A549 (cell line): ENCODE results near the gene ZBTB48. TPM values are rescaled to one million over a fixed set of nuclear protein-coding genes. Genes with fewer than 3 reads are reported as not detected.
A peak's percentile ranks its signal among the peaks of the same experiment; 100 is the strongest.

Experiments used
- ATAC-seq, 2 experiments: fragments of 200-7000 bp in 1 of 2; fragments of >200 bp in 1 of 2; cut with Nextera tagmentation in 1 of 2; cut with Tn5 transposase in 1 of 2; 3 replicates each; pipeline versions ENCODE4 v1.8.0 to v1.9.1; 2018 to 2020; ENCODE audit warnings: mild to moderate bottlenecking in 1 of 2, moderate library complexity in 1 of 2
- CTCF ChIA-PET: fragments of 300-600 bp; sonication (Branson Sonifier 250); formaldehyde crosslinking; extraction: SDS; loops from one replicate; lab custom pipeline; 2021; ENCODE audit warnings: antibody characterized with exemption, inconsistent platforms; lab: Yijun Ruan, JAX
- POLR2A ChIA-PET: fragments of 350-600 bp; formaldehyde crosslinking; extraction: SDS; loops from one replicate; lab custom pipeline; 2021; ENCODE audit warnings: antibody characterized with exemption, inconsistent platforms; lab: Yijun Ruan, JAX
- DNase-seq, 2 experiments: peaks; one replicate each; pipeline versions ENCODE4 v3.0.0 to v3.0.0-alpha.2; 2011 to 2016; ENCODE audit warnings: low read depth in 1 of 2, low spot score in 1 of 2
- FAIRE-seq: peaks from 2 replicates; lab custom pipeline; 2011; peaks lifted over from hg19 to GRCh38; lab: Jason Lieb, UNC
- H3K27ac ChIP-seq, 2 experiments: fragments of >200 bp; sonication (Bioruptor Twin); formaldehyde crosslinking; 3 replicates each; pipeline ENCODE4 v1.5.1; 2016 to 2017
- H3K4me1 ChIP-seq: fragments of >200 bp; sonication (Bioruptor Twin); formaldehyde crosslinking; 3 replicates; pipeline ENCODE4 v1.6.1; 2016
- H3K4me2 ChIP-seq: fragments of >200 bp; sonication (Bioruptor Twin); formaldehyde crosslinking; 3 replicates; pipeline ENCODE4 v1.6.1; 2016
- H3K4me3 ChIP-seq: fragments of >200 bp; sonication (Bioruptor Twin); formaldehyde crosslinking; 3 replicates; pipeline ENCODE4 v1.5.1; 2016
- H3K9me3 ChIP-seq: fragments of >200 bp; sonication (Bioruptor Twin); formaldehyde crosslinking; 3 replicates; pipeline ENCODE4 v1.6.1; 2016
- BCL3 ChIP-seq: fragments of >200 bp; sonication (Bioruptor Twin); formaldehyde crosslinking; IDR thresholded peaks from 3 replicates; pipeline ENCODE4 v1.6.1; 2016
- CBX2 ChIP-seq: fragments of 200-600 bp; sonication (generic); IDR thresholded peaks from 2 replicates; pipeline ENCODE4 v1.6.1; 2016; ENCODE audit warnings: low read depth, mild to moderate bottlenecking, borderline replicate concordance
- CBX8 ChIP-seq: fragments of 200-600 bp; sonication (generic); IDR thresholded peaks from 2 replicates; pipeline ENCODE4 v1.6.1; 2016
- CHD4 ChIP-seq: fragments of 200-600 bp; sonication (generic); IDR thresholded peaks from 2 replicates; pipeline ENCODE4 v1.6.1; 2016; ENCODE audit warnings: antibody characterized with exemption, mild to moderate bottlenecking, borderline replicate concordance
- E2F6 ChIP-seq: IDR thresholded peaks from 2 replicates; pipeline ENCODE4 v1.6.1; 2012; ENCODE audit warnings: low read depth, borderline replicate concordance
- ESRRA ChIP-seq: fragments of 150-350 bp; IDR thresholded peaks from 2 replicates; pipeline ENCODE4 v1.6.1; 2014; ENCODE audit warnings: mild to moderate bottlenecking, low read length, borderline replicate concordance
- FOXS1 ChIP-seq: fragments of 250-450 bp; sonication (Bioruptor Pico); IDR thresholded peaks from 2 replicates; pipeline ENCODE4 v1.5.0; 2020; ENCODE audit warnings: mild to moderate bottlenecking, moderate library complexity
- HDAC2 ChIP-seq: fragments of 200-600 bp; sonication (generic); IDR thresholded peaks from 2 replicates; pipeline ENCODE4 v1.6.1; 2016
- JUNB ChIP-seq: fragments of >200 bp; sonication (Bioruptor Twin); formaldehyde crosslinking; IDR thresholded peaks from 2 replicates; pipeline ENCODE4 v1.6.1; 2016
- KDM1A ChIP-seq: fragments of 200-600 bp; sonication (generic); IDR thresholded peaks from 2 replicates; pipeline ENCODE4 v1.6.1; 2016; ENCODE audit warnings: low read depth, mild to moderate bottlenecking
- MAFK ChIP-seq: fragments of 450-650 bp; IDR thresholded peaks from 2 replicates; pipeline ENCODE4 v1.6.1; 2014; ENCODE audit not compliant: partially characterized antibody
- MAZ ChIP-seq: fragments of 150-350 bp; IDR thresholded peaks from 2 replicates; pipeline ENCODE4 v1.6.1; 2014; ENCODE audit warnings: antibody characterized with exemption, low read depth, low read length, borderline replicate concordance
- NFE2L2 ChIP-seq: fragments of 150-350 bp; conservative IDR thresholded peaks from 2 replicates; pipeline ENCODE4 v1.6.1; 2014; ENCODE audit warnings: low read length
- NR3C1 ChIP-seq: fragments of >200 bp; sonication (Bioruptor Twin); formaldehyde crosslinking; IDR thresholded peaks from 3 replicates; pipeline ENCODE4 v1.6.1; 2017
- PHF8 ChIP-seq: fragments of 200-600 bp; sonication (generic); IDR thresholded peaks from 2 replicates; pipeline ENCODE4 v1.6.1; 2016; ENCODE audit warnings: low read depth, mild to moderate bottlenecking, antibody characterized with exemption, moderate library complexity, borderline replicate concordance
- RAD21 ChIP-seq, 2 experiments: fragments of >200 bp in 1 of 2; sonication (Bioruptor Twin) in 1 of 2; formaldehyde crosslinking in 1 of 2; IDR thresholded peaks in 1 of 2; conservative IDR thresholded peaks in 1 of 2; 2 replicates in 1 of 2; 3 replicates in 1 of 2; pipeline ENCODE4 v1.6.1; 2012 to 2018; ENCODE audit warnings: inconsistent platforms in 1 of 2
- RARB ChIP-seq: fragments of 250-450 bp; sonication (Bioruptor Pico); IDR thresholded peaks from 2 replicates; pipeline ENCODE4 v1.8.0; 2021; ENCODE audit warnings: mild to moderate bottlenecking, moderate library complexity
- REST ChIP-seq: fragments of 200-600 bp; sonication (generic); IDR thresholded peaks from 2 replicates; pipeline ENCODE4 v1.6.1; 2016; ENCODE audit warnings: antibody characterized with exemption, mild to moderate bottlenecking, moderate library complexity
- RFX5 ChIP-seq: fragments of 450-650 bp; IDR thresholded peaks from 2 replicates; pipeline ENCODE4 v1.7.1; 2014; ENCODE audit warnings: antibody characterized with exemption, mild to moderate bottlenecking, moderate library complexity
- SREBF2 ChIP-seq: fragments of 450-650 bp; IDR thresholded peaks from 2 replicates; pipeline ENCODE4 v1.6.1; 2014; ENCODE audit warnings: mild to moderate bottlenecking, moderate library complexity
- TFCP2L1 ChIP-seq: fragments of 250-450 bp; sonication (Bioruptor Pico); IDR thresholded peaks from 2 replicates; pipeline ENCODE4 v1.5.0; 2021; ENCODE audit warnings: mild to moderate bottlenecking
- TP53 ChIP-seq: fragments of 250-450 bp; sonication (Bioruptor Pico); IDR thresholded peaks from 2 replicates; pipeline ENCODE4 v1.5.0; 2021; ENCODE audit warnings: mild to moderate bottlenecking, moderate library complexity
- USF2 ChIP-seq: fragments of 450-650 bp; IDR thresholded peaks from 2 replicates; pipeline ENCODE4 v1.6.1; 2014; ENCODE audit warnings: antibody characterized with exemption
- ZFP36 ChIP-seq: fragments of 450-650 bp; IDR thresholded peaks from 2 replicates; pipeline ENCODE4 v1.6.1; 2014; ENCODE audit warnings: borderline replicate concordance; ENCODE audit not compliant: partially characterized antibody
- WGBS: methylation state at CpG from one replicate; pipeline ENCODE4 v1.1.6; 2017; ENCODE audit errors: missing lambda C conversion rate; 5-methylcytosine and 5-hydroxymethylcytosine counted together
- polyA plus RNA-seq, 4 experiments: library from polyadenylated mRNA; depleted of rRNA in 3 of 4; stranded (reverse); fragments of >200 nt; fragmentation: RNase III in 1 of 4; extraction: RNeasy Plus Mini Kit Qiagen cat#74134 plus additional on column Dnase treatment in 1 of 4; gene quantifications; 2 replicates in 3 of 4; 3 replicates in 1 of 4; pipeline ENCODE4 v1.2.3, GENCODE V29; 2011 to 2017
- TF ChIP-seq, protein P1 (sequence below): fragments of 250-450 bp; sonication (Bioruptor Pico); IDR thresholded peaks from 2 replicates; pipeline ENCODE4 v1.5.0; 2021; ENCODE audit warnings: mild to moderate bottlenecking, moderate library complexity, borderline replicate concordance

The ZBTB48 gene
- polyA plus RNA-seq, 2 of the 4 experiments (the other 2 are of a cell fraction): 8.0 to 13.1 TPM

- WGBS: 4% methylated on average over 24 of the region's 67 CpGs
- ChIA-PET POLR2A (no interaction called here), CTCF (interaction anchor here (0.8 to 1.9 kb wide), 3 partner anchors 8 to 59 kb away, joined by 3 to 5 read pairs (median 5); partner anchors contain the start of genes NOL9 and THAP3)
- Histone ChIP-seq H3K4me1 (peaks cover 12% of the 10 kb centered on the region; the same call in 2 of the 3 replicates), H3K9me3 (no peaks in the 10 kb centered on the region), H3K27ac (peak overlapping the region; percentile 96 to 98), H3K4me3 (peak overlapping the region; percentile 99), H3K4me2 (peak overlapping the region; percentile 86)
- ATAC-seq (peak; percentile 67 to 73), DNase-seq (peak in 1 of 2 experiments; percentile 38), FAIRE-seq (no peak)
- TF ChIP-seq ZFP36 (no peak), TP53 (CRISPR knock-in tag) (no peak), MAZ (no peak), BCL3 (no peak), FOXS1 (CRISPR knock-in tag) (no peak), JUNB (no peak), RAD21 (conservative IDR thresholded peaks at IDR 0.05 in 1 of 2, IDR thresholded peaks at IDR 0.05 in 1 of 2) (no peak), SREBF2 (no peak), USF2 (no peak), CBX8 (no peak), HDAC2 (no peak), TFCP2L1 (CRISPR knock-in tag) (no peak), PHF8 (no peak), CBX2 (no peak), ESRRA (no peak), RFX5 (no peak), NR3C1 (no peak)
- TF ChIP-seq, protein P1, sequence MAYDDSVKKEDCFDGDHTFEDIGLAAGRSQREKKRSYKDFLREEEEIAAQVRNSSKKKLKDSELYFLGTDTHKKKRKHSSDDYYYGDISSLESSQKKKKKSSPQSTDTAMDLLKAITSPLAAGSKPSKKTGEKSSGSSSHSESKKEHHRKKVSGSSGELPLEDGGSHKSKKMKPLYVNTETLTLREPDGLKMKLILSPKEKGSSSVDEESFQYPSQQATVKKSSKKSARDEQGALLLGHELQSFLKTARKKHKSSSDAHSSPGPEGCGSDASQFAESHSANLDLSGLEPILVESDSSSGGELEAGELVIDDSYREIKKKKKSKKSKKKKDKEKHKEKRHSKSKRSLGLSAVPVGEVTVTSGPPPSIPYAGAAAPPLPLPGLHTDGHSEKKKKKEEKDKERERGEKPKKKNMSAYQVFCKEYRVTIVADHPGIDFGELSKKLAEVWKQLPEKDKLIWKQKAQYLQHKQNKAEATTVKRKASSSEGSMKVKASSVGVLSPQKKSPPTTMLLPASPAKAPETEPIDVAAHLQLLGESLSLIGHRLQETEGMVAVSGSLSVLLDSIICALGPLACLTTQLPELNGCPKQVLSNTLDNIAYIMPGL: no peak
These were observed 33.0 kb downstream of the ZBTB48 start for GRCh38 chr1:6612641-6613360.

GRCh38 chr1:6613361-6614018 lies 33.7 kb downstream of the ZBTB48 start, which contains the start of gene PHF13:
Gene PHF13 (plus strand): TSS chr1:6613731. CDS start chr1:6614067, 336 bp downstream.
- H3K27ac ChIP-seq: peak within 1 kb of the TSS; percentile 96 to 98
- FAIRE-seq (no peak), DNase-seq (peak; percentile 88 to 98), ATAC-seq (peak; percentile 90 to 96)
- peaks cover 12% of the 10 kb centered on the region; the same call in 2 of the 3 replicates for H3K4me1 ChIP-seq
- CTCF ChIA-PET: interaction anchor here (1.9 kb wide), 1 partner anchor 9 kb away, joined by 5 read pairs; no protein-coding TSS in a partner anchor
- peak within 1 kb of the TSS; percentile 99 for H3K4me3 ChIP-seq
- POLR2A ChIA-PET: interaction anchor here (0.7 kb wide), 1 partner anchor 122 kb away, joined by 3 read pairs; the partner anchor contains the start of gene PLEKHG5
- H3K4me2 ChIP-seq: peak within 1 kb of the TSS; percentile 94
- no peaks in the 10 kb centered on the region for H3K9me3 ChIP-seq
- WGBS: no CpG with 5 or more reads among the region's 84 CpGs
- TF ChIP-seq ZFP36 (no peak), PHF8 (no peak), KDM1A (no peak), BCL3 (no peak), MAFK (no peak), CHD4 (no peak), HDAC2 (no peak), NFE2L2 (no peak), REST (no peak), TP53 (CRISPR knock-in tag) (no peak), E2F6 (0 out of 2 replicates have a peak, but pooled peaks have one; percentile 50), RARB (no peak), NR3C1 (no peak), RAD21 (conservative IDR thresholded peaks at IDR 0.05 in 1 of 2, IDR thresholded peaks at IDR 0.05 in 1 of 2) (no peak)
